GM23248 (cell line): ENCODE results near the gene MTHFSD.

Experiments
- EZH2 ChIP-seq: fragments of 200-600 bp; sonication (generic); IDR thresholded peaks from 2 replicates; pipeline ENCODE4 v1.6.1; 2018; ENCODE audit warnings: antibody characterized with exemption, mild to moderate bottlenecking; ENCODE audit not compliant: insufficient read depth, poor library complexity, severe bottlenecking
- EZH2phosphoT487 ChIP-seq: fragments of 200-600 bp; sonication (generic); IDR thresholded peaks from 2 replicates; pipeline ENCODE4 v1.6.1; 2018; ENCODE audit warnings: antibody characterized with exemption, moderate library complexity, mild to moderate bottlenecking, low read depth; ENCODE audit not compliant: insufficient read depth

DNA sequence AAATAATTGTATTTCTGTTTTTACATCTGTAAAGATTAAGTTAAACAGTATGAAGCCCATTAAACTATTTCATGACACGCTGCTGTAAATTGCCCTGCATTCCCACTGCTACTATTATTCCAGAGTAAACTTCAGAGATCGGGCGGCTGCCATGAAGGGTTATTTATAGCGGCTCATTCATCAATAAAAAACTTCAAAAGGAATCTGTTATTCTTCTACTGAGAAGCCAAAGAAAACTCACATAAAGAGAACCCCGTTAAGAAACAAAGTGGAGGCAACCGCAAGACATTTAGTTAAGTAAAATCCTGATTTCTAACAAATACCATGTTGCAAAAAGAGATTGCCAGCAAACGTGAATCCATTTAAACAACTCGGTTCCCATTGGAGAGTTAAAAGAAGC, 39.7 kb upstream of the MTHFSD start:
- no peak for TF ChIP-seq EZH2
- no peak for TF ChIP-seq EZH2phosphoT487
